ENCODE data around the gene HELZ. TPM values are rescaled to one million over a fixed set of nuclear protein-coding genes. Genes with fewer than 3 reads are reported as not detected.
"Not testable (repeated sequence)": the region's sequence is repeated elsewhere in the genome, so short reads cannot be mapped to it uniquely, and the experiment has no call there.

The HELZ gene
- 73.5 and 74.7 TPM in 2 replicates for total RNA-seq

GRCh38 chr17:67245073-67245693, at the start of gene HELZ:
Gene HELZ, minus strand, starts transcription at chr17:67245196. Its CDS starts 26,392 bp downstream, at chr17:67218804.
- DNase-seq: peak; percentile 94
- no peaks in the 10 kb centered on the region for H3K27me3 Mint-ChIP-seq

GRCh38 chr17:67293251-67294203, 48.5 kb upstream of the HELZ start:
- no peak overlapping the region for H3K4me3 Mint-ChIP-seq
- no peak overlapping the region for H3K27ac Mint-ChIP-seq
- intact Hi-C loops (cut with micrococcal nuclease): loop anchor here (1.0 kb wide), 1 partner anchor 72 kb away; no protein-coding TSS in a partner anchor

More at GRCh38 chr17:67245073-67245693, at the start of gene HELZ:
- intact Hi-C loops (cut with micrococcal nuclease): loop anchor here (1.0 to 10.0 kb wide), 2 partner anchors 110 to 472 kb away; partner anchors contain the start of gene NOL11
- peak within 1 kb of the TSS; percentile 93 for H3K4me3 Mint-ChIP-seq
- peak within 1 kb of the TSS; percentile 94 for H3K27ac Mint-ChIP-seq
- H3K9me3 Mint-ChIP-seq: no peaks in the 10 kb centered on the region
- H3K4me1 Mint-ChIP-seq: peaks cover 38% of the 10 kb centered on the region
- peaks cover 24% of the 10 kb centered on the region for H3K36me3 Mint-ChIP-seq (ENCODE audit: low read depth)

GRCh38 chr17:67290711-67291291, 45.8 kb upstream of the HELZ start:
- Mint-ChIP-seq H3K4me1 (peaks cover 2% of the 10 kb centered on the region), H3K9me3 (no peaks in the 10 kb centered on the region), H3K27ac (no peak overlapping the region), H3K4me3 (no peak overlapping the region), H3K36me3 (ENCODE audit: low read depth) (no peaks in the 10 kb centered on the region), H3K27me3 (peaks cover 2% of the 10 kb centered on the region)
- intact Hi-C loops (cut with micrococcal nuclease): no loop called here
- no peak for DNase-seq

More at GRCh38 chr17:67293251-67294203, 48.5 kb upstream of the HELZ start:
- no peaks in the 10 kb centered on the region for H3K9me3 Mint-ChIP-seq
- peak; percentile 90 for DNase-seq
- H3K36me3 Mint-ChIP-seq (ENCODE audit: low read depth): no peaks in the 10 kb centered on the region
- peaks cover 2% of the 10 kb centered on the region for H3K27me3 Mint-ChIP-seq
- peaks cover 2% of the 10 kb centered on the region for H3K4me1 Mint-ChIP-seq

- Mint-ChIP-seq H3K36me3 (ENCODE audit: low read depth) (no peaks in the 10 kb centered on the region), H3K4me1 (peaks cover 2% of the 10 kb centered on the region), H3K9me3 (no peaks in the 10 kb centered on the region), H3K27me3 (peaks cover 2% of the 10 kb centered on the region), H3K27ac (no peak overlapping the region), H3K4me3 (no peak overlapping the region)
- no peak for DNase-seq
- intact Hi-C loops (cut with micrococcal nuclease): no loop called here
Measured at GRCh38 chr17:67290244-67290643, 45.2 kb upstream of the HELZ start.

- DNase-seq: no peak
- H3K4me1 Mint-ChIP-seq: peaks cover 2% of the 10 kb centered on the region
- no peaks in the 10 kb centered on the region for H3K9me3 Mint-ChIP-seq
- no peak overlapping the region for H3K27ac Mint-ChIP-seq
- no peak overlapping the region for H3K4me3 Mint-ChIP-seq
- intact Hi-C loops (cut with micrococcal nuclease): no loop called here
- H3K27me3 Mint-ChIP-seq: peaks cover 2% of the 10 kb centered on the region
- no peaks in the 10 kb centered on the region for H3K36me3 Mint-ChIP-seq (ENCODE audit: low read depth)
Measured at GRCh38 chr17:67289181-67289876, 44.3 kb upstream of the HELZ start.

- H3K4me1 Mint-ChIP-seq; H3K9me3 Mint-ChIP-seq; DNase-seq; H3K36me3 Mint-ChIP-seq (ENCODE audit: low read depth); H3K4me3 Mint-ChIP-seq; H3K27me3 Mint-ChIP-seq; H3K27ac Mint-ChIP-seq; intact Hi-C loops (cut with micrococcal nuclease): not testable (repeated sequence)
Measured at GRCh38 chr17:67286826-67287225, 41.8 kb upstream of the HELZ start.

- H3K4me3 Mint-ChIP-seq: no peak overlapping the region
- H3K27ac Mint-ChIP-seq: no peak overlapping the region
- H3K27me3 Mint-ChIP-seq: peaks cover 2% of the 10 kb centered on the region
- no peaks in the 10 kb centered on the region for H3K9me3 Mint-ChIP-seq
- no peaks in the 10 kb centered on the region for H3K4me1 Mint-ChIP-seq
- DNase-seq: no peak
- H3K36me3 Mint-ChIP-seq (ENCODE audit: low read depth): no peaks in the 10 kb centered on the region
- intact Hi-C loops (cut with micrococcal nuclease): no loop called here
Measured at GRCh38 chr17:67285360-67285759, 40.4 kb upstream of the HELZ start.

- Mint-ChIP-seq H3K4me1 (no peaks in the 10 kb centered on the region), H3K36me3 (ENCODE audit: low read depth) (no peaks in the 10 kb centered on the region), H3K27ac (no peak overlapping the region), H3K4me3 (no peak overlapping the region), H3K9me3 (no peaks in the 10 kb centered on the region), H3K27me3 (peaks cover 3% of the 10 kb centered on the region)
- intact Hi-C loops (cut with micrococcal nuclease): no loop called here
- DNase-seq: no peak
Measured at GRCh38 chr17:67283731-67284516, 38.9 kb upstream of the HELZ start.

- peaks cover 3% of the 10 kb centered on the region for H3K27me3 Mint-ChIP-seq
- no peaks in the 10 kb centered on the region for H3K4me1 Mint-ChIP-seq
- H3K4me3 Mint-ChIP-seq: no peak overlapping the region
- H3K36me3 Mint-ChIP-seq (ENCODE audit: low read depth): no peaks in the 10 kb centered on the region
- H3K27ac Mint-ChIP-seq: no peak overlapping the region
- no peak for DNase-seq
- intact Hi-C loops (cut with micrococcal nuclease): no loop called here
- H3K9me3 Mint-ChIP-seq: no peaks in the 10 kb centered on the region
Measured at GRCh38 chr17:67281743-67282142, 36.7 kb upstream of the HELZ start.

- intact Hi-C loops (cut with micrococcal nuclease): no loop called here
- H3K4me3 Mint-ChIP-seq: no peak overlapping the region
- no peaks in the 10 kb centered on the region for H3K36me3 Mint-ChIP-seq (ENCODE audit: low read depth)
- H3K27me3 Mint-ChIP-seq: peaks cover 3% of the 10 kb centered on the region
- H3K9me3 Mint-ChIP-seq: no peaks in the 10 kb centered on the region
- no peaks in the 10 kb centered on the region for H3K4me1 Mint-ChIP-seq
- no peak for DNase-seq
- H3K27ac Mint-ChIP-seq: no peak overlapping the region
Measured at GRCh38 chr17:67281053-67281452, 36.1 kb upstream of the HELZ start.

GRCh38 chr17:67280279-67280678, 35.3 kb upstream of the HELZ start:
- H3K4me3 Mint-ChIP-seq: no peak overlapping the region
- no peaks in the 10 kb centered on the region for H3K36me3 Mint-ChIP-seq (ENCODE audit: low read depth)
- intact Hi-C loops (cut with micrococcal nuclease): no loop called here
- no peak for DNase-seq
- peaks cover 3% of the 10 kb centered on the region for H3K27me3 Mint-ChIP-seq
- no peaks in the 10 kb centered on the region for H3K4me1 Mint-ChIP-seq
- H3K27ac Mint-ChIP-seq: no peak overlapping the region
- H3K9me3 Mint-ChIP-seq: no peaks in the 10 kb centered on the region

- Mint-ChIP-seq H3K27ac (no peak overlapping the region), H3K4me3 (no peak overlapping the region), H3K4me1 (no peaks in the 10 kb centered on the region), H3K36me3 (ENCODE audit: low read depth) (no peaks in the 10 kb centered on the region), H3K27me3 (peaks cover 3% of the 10 kb centered on the region), H3K9me3 (no peaks in the 10 kb centered on the region)
- no peak for DNase-seq
- intact Hi-C loops (cut with micrococcal nuclease): no loop called here
Measured at GRCh38 chr17:67279115-67279514, 34.1 kb upstream of the HELZ start.

GRCh38 chr17:67278363-67278762, 33.4 kb upstream of the HELZ start:
- Mint-ChIP-seq H3K9me3 (no peaks in the 10 kb centered on the region), H3K4me3 (no peak overlapping the region), H3K27ac (no peak overlapping the region), H3K27me3 (peaks cover 3% of the 10 kb centered on the region), H3K4me1 (no peaks in the 10 kb centered on the region), H3K36me3 (ENCODE audit: low read depth) (no peaks in the 10 kb centered on the region)
- no peak for DNase-seq
- intact Hi-C loops (cut with micrococcal nuclease): no loop called here
